Measurements from ENCODE around the gene LYZL4.

GRCh38 chr3:42347928-42348327, 62.5 kb downstream of the LYZL4 start:
- TF ChIP-seq GATA3 (IDR thresholded peaks at IDR 0.05; ENCODE audit: low read depth, low read length): no peak
- TF ChIP-seq GATA2 (IDR thresholded peaks at IDR 0.05; ENCODE audit: low read depth, low read length): no peak
